Fibroblast of peridontal ligament (primary cell): ENCODE data around the gene PHKA2.
"Not testable (repeated sequence)": the region's sequence is repeated elsewhere in the genome, so short reads cannot be mapped to it uniquely, and the experiment has no call there.

Source experiments
- DNase-seq: peaks from one replicate; pipeline ENCODE4 v3.0.0-alpha.2; 2010; ENCODE audit errors: extremely low read depth

The PHKA2 gene, protein sequence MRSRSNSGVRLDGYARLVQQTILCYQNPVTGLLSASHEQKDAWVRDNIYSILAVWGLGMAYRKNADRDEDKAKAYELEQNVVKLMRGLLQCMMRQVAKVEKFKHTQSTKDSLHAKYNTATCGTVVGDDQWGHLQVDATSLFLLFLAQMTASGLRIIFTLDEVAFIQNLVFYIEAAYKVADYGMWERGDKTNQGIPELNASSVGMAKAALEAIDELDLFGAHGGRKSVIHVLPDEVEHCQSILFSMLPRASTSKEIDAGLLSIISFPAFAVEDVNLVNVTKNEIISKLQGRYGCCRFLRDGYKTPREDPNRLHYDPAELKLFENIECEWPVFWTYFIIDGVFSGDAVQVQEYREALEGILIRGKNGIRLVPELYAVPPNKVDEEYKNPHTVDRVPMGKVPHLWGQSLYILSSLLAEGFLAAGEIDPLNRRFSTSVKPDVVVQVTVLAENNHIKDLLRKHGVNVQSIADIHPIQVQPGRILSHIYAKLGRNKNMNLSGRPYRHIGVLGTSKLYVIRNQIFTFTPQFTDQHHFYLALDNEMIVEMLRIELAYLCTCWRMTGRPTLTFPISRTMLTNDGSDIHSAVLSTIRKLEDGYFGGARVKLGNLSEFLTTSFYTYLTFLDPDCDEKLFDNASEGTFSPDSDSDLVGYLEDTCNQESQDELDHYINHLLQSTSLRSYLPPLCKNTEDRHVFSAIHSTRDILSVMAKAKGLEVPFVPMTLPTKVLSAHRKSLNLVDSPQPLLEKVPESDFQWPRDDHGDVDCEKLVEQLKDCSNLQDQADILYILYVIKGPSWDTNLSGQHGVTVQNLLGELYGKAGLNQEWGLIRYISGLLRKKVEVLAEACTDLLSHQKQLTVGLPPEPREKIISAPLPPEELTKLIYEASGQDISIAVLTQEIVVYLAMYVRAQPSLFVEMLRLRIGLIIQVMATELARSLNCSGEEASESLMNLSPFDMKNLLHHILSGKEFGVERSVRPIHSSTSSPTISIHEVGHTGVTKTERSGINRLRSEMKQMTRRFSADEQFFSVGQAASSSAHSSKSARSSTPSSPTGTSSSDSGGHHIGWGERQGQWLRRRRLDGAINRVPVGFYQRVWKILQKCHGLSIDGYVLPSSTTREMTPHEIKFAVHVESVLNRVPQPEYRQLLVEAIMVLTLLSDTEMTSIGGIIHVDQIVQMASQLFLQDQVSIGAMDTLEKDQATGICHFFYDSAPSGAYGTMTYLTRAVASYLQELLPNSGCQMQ

DNA sequence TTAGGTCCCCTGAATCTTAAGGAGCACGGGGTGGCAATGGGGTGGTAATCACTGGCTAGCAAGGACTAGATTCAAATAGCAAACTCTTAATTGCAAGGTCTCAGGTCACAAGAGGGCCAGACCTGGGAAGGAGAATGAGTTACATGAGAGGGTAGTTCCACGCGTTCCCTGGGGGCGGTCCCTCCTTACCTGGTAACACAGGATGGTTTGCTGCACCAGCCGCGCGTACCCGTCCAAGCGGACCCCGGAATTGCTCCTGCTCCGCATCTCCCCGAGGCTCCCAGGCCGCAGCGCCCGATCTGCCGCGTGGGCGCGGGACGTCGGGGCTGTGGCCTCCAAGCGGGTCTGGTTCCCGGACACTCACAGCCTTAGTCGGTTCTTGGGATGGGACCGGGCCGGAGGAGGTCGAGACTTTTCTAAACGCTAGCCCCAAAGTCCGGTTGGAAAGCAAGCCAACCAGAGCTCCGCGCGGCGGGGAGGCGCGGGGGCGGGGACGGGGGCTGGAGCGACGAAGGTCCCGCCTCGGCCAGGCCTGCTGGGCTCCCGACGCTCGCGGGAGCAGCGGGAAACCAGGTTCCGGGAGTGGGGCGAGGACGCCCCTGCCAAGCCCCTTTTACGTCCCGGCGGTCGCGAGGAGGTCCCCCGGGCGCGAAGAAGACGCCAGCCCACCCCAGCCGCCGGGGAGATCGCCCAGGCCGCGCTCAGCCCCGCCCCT lies at the start of gene PHKA2:
PHKA2 (minus strand) TSS at position 449 of the 715 bp plus-strand sequence; CDS start at position 267, 182 bp downstream.
- DNase-seq = peak; percentile 42

DNA sequence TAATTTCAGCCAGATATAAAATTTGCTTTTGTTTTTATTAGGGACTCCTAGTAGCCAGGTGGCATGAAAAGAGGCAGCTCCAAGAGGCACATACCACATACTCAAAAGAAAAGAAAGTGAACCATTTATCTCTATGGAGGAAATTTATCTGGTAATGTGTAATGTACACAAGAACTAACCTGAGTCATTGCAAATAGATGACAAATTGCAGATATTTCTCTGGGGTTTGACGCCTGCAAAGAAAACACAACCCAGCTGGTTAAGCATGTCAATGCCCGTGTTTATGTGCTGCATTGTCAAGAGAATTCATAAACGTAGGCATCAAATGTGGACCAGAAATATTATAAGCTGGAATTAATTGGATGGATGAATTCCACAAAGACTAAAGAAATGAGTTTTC lies 46.9 kb upstream of the PHKA2 start:
- no peak for DNase-seq

DNA sequence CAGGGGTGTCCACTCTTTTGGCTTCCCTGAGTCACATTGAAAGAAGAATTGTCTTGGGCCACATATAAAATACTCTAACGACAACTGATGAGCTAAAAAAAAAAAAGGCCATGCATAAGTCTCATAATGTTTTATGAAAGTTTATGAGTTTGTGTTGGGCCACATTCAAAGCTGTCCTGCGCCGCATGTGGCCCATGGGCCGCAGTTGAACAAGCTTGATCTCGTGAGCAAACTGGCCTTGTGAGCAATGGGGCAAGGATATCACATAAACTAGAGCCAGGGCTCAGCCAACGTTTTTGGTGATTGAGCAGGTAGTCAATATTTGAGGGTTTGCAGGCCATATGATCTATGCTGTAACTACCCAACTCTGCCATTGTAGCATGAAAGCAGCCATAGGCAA lies 44.6 kb upstream of the PHKA2 start:
- DNase-seq = no peak

DNA sequence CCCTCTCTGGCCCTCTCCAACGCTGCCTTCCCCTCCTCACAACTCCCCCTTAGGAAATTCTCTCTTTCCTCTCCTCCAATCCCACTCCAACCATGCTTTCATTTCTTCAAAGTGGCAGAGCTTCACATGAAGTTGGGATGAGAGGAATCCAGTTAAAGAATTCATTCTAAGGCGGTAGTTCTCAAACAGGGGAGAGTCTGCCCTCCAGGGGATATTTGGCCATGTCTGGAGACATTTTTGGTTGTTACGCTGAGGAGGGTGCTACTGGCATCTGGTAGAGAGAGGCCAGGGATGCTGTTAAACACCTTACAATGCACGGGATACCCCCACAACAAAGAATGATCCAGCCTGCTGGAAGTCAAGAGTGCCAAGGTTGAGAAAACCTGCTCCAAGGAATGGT lies 40.5 kb upstream of the PHKA2 start:
- DNase-seq = no peak

DNA sequence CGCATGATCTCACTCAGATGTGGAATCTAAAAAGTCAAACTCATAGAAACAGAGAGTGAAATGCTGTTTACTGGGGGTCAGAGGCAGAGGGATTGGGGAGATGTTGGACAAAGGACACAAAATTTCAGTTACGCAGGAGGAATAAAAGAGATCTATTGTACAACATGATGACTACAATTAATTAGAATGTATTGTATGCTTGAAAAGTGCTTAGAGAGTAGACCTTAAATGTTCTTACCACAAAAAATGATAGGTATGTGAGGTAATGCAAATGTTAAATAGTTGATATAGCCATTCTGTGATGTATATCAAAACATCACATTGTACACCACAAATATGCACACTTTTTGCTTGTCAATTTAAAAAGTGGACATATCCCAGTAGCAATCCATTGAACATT lies 36.1 kb upstream of the PHKA2 start:
- no peak for DNase-seq

DNA sequence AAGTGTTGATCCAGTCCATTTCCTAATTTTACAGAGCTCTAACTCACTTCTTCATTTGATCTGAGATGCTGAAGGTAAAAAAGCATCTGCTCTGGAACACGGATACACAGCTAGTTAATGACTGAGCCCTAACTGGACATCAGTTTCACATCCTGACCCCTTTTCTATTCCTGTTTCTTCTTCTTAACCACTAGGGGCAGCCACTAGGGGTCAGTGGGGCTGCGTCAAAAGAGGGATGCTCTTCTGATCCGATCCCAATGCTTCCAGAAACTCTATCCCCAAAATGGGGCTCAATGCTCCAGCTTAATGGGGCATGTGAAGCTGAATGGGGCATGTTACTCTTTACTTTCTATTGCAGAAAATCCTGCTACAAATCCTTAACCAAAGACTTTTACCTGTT lies 33.4 kb upstream of the PHKA2 start:
- DNase-seq = peak; percentile 16

DNA sequence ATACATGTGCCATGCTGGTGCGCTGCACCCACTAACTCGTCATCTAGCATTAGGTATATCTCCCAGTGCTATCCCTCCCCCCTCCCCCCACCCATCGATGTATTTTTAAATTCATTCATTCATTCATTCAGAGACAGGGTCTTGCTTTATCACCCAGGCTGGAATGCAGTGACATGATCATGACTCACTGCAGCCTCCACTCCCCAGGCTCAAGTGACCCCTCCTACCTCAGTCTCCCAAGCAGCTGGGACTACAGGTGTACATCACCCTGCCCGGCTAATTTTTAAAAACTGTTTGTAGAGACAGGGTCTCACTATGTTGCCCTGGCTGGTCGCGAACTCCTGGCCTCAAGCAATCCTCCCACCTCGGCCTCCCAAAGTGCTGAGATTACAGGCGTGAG lies 32.7 kb upstream of the PHKA2 start:
- not testable (repeated sequence) for DNase-seq

DNA sequence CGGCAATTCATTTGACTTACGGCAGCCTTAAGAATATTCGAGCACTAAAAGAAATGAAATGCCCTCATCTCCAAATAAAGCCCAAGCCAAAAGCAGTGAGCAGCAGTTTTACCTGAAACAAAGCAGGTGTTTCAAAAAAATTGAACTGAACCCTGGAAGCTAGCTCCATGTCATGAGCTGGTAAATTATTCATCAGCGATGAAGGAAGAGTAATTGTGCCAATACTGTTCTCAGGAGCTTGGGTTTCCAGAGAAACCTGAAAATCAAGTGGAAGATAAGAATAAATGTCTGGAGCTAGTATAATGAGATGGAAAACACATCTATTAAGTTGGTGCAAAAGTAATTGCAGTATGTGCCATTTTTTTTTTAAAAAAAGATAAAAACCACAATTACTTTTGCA lies 24.0 kb upstream of the PHKA2 start:
- no peak for DNase-seq

DNA sequence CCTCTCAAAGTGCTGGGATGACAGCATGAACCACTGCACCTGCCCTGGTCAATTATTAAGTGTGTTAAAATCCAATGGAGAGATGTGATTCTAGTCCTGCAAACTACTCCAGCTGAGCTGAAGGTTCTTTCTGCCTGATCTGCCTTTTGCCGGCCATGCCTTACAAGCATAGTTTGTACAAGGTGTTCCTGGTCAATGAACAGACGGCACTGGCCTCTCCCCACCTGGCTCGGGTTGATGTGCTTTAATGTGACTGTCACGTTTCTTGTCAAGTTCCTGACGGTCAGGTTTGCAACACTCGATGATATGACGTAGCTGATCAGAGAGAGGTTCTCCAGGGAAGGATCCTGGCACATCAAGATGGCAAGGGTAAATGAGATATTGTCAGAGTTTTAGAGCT lies 23.1 kb upstream of the PHKA2 start:
- no peak for DNase-seq

DNA sequence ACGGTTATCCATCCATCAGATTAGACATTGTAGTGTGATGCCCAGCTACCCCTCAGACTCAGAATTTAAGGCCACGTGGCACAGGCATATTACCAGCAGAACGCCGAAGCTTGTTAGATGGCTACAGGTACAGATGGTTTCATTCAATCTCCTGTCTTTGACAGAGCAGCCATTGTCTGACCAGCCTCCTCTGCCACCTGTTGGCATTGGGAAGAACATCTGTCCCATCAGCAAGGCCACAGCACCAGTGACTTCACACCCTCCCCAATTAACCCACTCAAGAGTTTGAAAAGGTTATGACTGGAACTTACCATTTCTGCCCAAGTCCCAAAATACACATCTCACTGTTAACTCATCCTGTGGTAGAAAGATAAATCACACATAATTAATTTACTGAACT lies 22.0 kb upstream of the PHKA2 start:
- no peak for DNase-seq

DNA sequence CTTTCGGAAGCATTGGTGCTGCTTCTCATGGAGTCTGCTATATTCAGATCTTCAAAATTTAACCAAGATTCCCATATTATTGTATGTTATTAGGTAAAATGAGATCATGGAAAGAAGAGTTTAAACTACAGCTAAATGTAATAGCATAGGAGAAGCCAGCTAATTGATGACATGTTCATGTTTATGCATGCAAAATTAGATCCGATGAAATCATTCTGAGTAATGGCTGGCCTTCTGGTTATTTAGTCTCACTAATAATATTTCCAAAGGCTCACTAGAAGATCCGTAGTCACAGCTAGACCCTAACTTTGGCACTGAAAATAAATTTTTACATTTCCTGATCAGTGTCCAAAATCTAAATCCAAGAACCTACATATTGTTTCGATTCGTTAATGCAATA lies 19.8 kb upstream of the PHKA2 start:
- DNase-seq = no peak

DNA sequence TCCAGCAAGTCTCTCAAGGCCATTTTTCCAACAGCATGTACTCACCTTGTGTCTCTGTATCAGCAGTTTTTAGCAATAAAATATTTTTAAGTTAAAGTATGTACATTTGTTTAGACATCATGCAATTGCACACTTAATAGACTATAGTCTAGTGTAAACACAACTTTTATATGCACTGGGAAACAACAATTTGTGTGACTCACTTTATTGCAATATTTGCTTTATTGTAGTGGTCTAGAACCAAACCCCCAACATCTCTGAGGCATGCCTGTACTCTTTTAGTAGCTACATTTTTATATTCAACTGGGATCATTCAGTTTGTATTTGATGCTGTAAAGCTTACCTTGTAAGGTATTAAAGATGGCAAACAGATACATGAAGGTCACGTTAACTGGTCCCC lies 14.7 kb upstream of the PHKA2 start:
- DNase-seq = no peak

DNA sequence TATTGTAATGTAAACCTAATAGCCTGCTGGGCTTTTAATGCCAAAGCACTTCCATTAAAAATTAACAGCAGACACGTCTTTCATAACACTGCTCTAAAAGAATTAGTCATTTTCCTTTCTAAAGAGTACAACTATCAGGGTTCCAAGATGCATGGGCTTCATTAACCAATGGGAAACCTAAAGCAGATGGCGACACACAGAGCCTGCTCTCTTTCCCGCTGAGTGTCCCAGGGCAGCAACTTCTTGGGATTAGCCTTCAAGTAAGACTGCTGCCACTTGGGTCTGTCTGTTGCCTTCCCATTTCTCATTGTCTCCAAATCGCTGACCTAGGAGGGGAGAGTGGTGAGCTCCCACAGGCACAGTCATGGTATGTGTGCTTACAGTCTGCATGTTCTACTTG lies 14.0 kb upstream of the PHKA2 start:
- no peak for DNase-seq

DNA sequence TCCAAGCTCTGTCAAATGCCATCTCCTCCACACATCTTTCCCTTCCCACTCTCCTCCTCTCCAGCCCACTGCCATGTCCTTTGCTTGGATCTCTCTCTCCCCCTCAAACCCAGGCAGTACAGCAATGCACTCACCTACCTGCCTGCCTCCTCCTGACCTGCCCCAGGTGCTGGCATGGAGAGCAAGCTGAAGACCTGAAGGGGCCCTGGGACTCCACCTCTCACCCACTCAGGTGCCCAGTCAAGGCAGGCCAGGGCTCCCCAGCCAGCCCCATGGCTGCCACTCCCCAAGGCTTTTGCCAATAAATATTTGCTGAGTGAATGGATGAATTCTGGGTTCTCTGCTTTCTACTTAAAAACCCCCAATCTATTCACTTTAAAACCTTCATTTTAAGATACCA lies 12.6 kb upstream of the PHKA2 start:
- DNase-seq = no peak

DNA sequence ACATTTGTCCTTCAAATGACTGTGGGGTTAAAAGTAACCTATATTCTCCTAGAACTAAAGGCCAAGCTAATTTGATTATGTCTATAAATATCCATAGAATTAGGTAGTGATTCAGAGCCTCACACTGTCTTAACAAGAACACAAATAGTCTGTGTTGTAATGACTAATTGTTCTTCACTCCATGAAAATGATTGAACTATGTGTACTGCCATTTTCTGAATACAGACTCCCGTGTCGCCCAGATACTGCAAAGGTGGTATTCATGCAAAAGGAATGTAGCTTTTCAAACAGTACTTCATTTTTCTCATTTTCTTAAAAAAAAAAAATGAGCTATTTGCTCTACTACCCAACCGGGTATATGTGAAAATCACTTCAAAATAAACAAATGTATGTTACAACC lies 11.3 kb upstream of the PHKA2 start:
- DNase-seq = peak; percentile 54

DNA sequence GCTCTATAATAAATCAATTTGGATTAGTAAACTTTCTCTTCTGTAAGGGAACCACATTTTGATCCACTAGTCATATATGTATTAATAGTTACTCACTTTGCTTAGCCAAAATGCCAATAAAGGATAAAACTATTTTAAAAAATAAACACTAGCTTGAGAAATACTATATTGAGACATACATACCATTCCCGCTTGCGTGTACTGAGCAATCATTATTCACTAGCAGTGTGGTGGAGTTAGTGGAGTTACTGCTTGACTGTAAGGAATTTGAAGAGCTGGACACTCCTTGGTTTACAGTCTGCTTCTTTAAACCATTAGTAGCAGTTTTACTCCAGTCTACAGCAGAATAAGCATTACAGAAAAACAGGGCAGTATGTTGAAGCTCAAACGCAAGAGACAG lies 10.8 kb upstream of the PHKA2 start:
- peak; percentile 91 for DNase-seq

DNA sequence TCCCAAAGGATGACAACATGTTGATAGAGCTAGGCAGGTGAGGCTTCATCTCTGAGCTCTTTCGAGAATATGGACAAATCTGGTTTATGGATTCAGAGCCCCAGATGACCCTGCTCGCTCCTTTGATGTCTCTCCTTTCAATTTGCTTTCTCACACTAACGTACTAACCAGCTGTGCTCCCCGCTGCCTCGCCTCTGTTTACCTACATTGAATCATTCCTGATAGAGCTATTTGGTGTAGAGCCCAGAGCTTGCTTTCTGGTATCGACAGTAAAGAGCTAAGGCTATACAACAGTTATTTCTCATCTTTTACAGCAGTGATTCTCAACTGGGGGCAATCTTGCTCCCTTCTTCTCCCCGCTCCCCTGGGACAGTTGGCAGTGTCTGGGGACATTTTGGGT lies 8.9 kb upstream of the PHKA2 start:
- DNase-seq = no peak

DNA sequence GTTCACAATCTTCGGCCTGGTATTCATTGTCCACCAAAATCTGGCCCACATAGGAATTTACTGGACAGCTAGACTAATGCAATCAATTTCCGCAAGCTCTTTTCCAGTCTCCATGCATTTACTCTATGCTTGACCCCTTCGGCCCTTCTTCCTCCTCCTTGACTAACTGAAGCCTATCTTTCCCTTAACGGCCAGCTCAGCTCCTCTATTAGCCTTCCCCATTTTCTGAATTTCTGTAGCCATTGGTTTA lies 1.2 kb upstream of the PHKA2 start:
- DNase-seq = no peak

DNA sequence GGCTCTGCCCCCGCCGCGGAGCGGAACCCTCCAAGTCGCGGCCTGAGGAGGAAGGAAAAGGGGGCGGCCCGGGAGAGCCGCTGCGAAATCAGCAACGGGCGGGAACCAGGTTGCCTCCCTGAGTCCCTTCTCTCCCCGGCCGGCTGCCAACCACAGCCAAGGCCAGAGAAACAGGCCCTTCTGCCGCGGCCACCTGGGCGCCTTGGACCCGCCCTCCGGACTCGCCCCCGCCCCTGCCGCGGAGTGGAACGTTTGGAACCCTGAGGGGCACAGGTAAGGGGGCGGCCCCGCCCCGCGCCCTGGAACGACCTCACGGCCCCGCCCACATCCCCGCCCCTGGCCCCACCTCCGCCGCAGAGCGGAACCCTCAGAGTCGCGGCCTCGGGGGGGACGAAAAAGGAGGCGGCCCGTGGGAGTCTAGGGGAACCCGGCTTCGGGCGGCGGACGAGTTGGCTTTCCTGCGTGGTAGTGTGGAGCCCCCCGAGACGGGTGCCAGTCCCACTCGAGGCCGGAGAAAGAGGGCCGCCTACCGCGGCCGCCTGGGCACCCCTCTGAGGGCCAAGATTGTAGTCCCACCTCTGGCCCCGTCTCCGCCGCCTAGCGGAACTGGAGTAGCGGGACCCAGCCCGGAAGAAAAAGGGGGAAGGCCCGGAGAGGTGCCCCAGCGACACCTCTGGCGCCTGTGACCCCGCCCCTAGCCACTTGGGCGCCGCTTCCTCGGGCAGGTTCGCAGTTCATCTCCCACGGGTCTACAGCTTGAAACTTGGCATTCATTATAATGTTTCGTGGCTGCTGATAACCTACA lies 669 bp upstream of the PHKA2 start:
- DNase-seq = peak; percentile 58

DNA sequence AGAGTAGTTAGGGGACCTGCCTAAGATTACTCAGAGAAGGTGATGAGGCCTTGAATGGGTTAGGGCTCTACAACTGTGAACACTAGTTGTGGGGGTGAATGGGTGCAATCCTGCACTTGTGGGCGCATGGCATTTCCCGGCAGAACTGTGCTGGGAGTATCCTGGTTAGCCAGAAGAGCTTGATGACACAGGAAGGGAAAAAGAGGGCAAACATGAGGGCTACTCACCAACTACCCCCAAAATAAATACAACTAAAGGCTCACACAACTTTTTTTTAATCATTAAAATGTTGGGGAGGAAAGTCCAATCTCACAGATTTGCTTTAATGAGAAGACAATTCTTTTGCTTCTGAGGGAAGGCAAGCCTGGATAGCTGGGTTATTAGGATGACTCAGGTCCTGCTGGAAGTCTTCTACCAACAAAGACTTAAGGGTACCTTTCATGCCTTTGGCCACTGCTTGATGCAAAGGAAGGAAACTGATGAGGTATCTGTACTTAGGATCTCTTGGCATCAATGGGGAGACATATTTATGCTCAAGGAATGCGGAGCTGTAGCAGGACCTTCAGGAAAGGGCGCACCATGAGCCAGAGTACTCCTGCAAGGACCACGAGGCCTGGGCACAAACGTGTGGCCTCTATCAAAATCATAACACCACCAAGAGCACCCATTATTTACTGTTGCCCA lies 2.6 kb downstream of the PHKA2 start:
- no peak for DNase-seq

DNA sequence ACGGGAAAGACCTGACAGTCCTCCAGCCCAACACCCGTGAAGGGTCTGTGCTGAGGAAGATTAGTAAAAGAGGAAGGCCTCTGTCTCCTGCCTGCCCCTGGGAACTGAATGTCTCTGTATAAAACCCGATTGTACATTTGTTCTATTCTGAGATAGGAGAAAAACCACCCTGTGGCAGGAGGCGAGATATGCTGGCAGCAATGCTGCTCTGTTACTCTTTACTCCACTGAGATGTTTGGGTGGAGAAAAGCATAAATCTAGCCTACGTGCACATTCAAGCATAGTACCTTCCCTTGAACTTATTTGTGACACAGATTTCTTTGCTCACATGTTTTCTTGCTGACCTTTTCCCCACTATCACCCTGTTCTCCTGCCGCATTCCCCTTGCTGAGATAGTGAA lies 3.7 kb downstream of the PHKA2 start:
- not testable (repeated sequence) for DNase-seq
